GM12878 (cell line): ENCODE data around the gene DRD1. TPM values are rescaled to one million over a fixed set of nuclear protein-coding genes. Genes with fewer than 3 reads are reported as not detected.

Source experiments
- ATAC-seq: fragments of 200-7000 bp; cut with Tn5 transposase; 3 replicates; pipeline ENCODE4 v1.9.1; 2020; ENCODE audit warnings: mild to moderate bottlenecking, moderate library complexity
- BruUV-seq: library from RNA; stranded (reverse); fragments of 400-500 nt; replicated peaks from 2 replicates; lab custom pipeline; 2021; lab: Mats Ljungman, UMichigan
- CTCF ChIA-PET: fragments of 300-600 bp; sonication (Branson Sonifier 250); formaldehyde crosslinking; extraction: SDS; loops from one replicate; lab custom pipeline; 2021; ENCODE audit warnings: inconsistent platforms; lab: Yijun Ruan, JAX
- POLR2A ChIA-PET: fragments of 350-600 bp; formaldehyde crosslinking; extraction: SDS; loops from one replicate; lab custom pipeline; 2021; ENCODE audit warnings: inconsistent platforms; lab: Charles Lee
- RAD21 ChIA-PET: fragments of 300-600 bp; sonication (Branson Sonifier 250); formaldehyde crosslinking; loops from one replicate; lab custom pipeline; 2023; ENCODE audit warnings: antibody characterized with exemption; ENCODE audit not compliant: unreplicated experiment; lab: Charles Lee
- SMC1A ChIA-PET: fragments of 300-600 bp; sonication (Branson Sonifier 250); formaldehyde crosslinking; loops from one replicate; lab custom pipeline; 2023; ENCODE audit not compliant: unreplicated experiment, uncharacterized antibody; lab: Charles Lee
- DNase-seq: peaks from one replicate; pipeline ENCODE4 v3.0.0-alpha.2; 2011; ENCODE audit warnings: low read depth, low spot score
- FAIRE-seq: peaks from 3 replicates; lab custom pipeline; 2011; peaks lifted over from hg19 to GRCh38; lab: Jason Lieb, UNC
- H2AFZ ChIP-seq: 2 replicates; pipeline ENCODE4 v1.6.0; 2011; ENCODE audit warnings: low read depth, low read length, control low read depth; ENCODE audit not compliant: control insufficient read depth
- H3K27ac ChIP-seq: 2 replicates; pipeline ENCODE4 v1.5.1; 2011; ENCODE audit warnings: control low read depth; ENCODE audit not compliant: control insufficient read depth, insufficient read depth
- H3K27me3 ChIP-seq, 2 experiments: replicated peaks in 1 of 2; 2 replicates each; pipeline versions ENCODE4 v1.6.0 to v1.6.1; 2011; ENCODE audit warnings: low read length in 1 of 2; ENCODE audit not compliant: control insufficient read depth in 2 of 2, insufficient read depth in 2 of 2
- H3K36me3 ChIP-seq, 2 experiments: 2 replicates each; pipeline ENCODE4 v1.5.1; 2011; ENCODE audit warnings: low read length in 1 of 2; ENCODE audit not compliant: control insufficient read depth in 2 of 2, insufficient read depth in 2 of 2
- H3K4me1 ChIP-seq: 2 replicates; pipeline ENCODE4 v1.6.1; 2011; ENCODE audit warnings: mild to moderate bottlenecking, low read length, moderate library complexity, mixed read lengths; ENCODE audit not compliant: control insufficient read depth, insufficient read depth
- H3K4me2 ChIP-seq: 2 replicates; pipeline ENCODE4 v1.6.0; 2011; ENCODE audit warnings: control low read depth; ENCODE audit not compliant: control insufficient read depth, insufficient read depth
- H3K4me3 ChIP-seq: fragments of 200-600 bp; sonication (generic); 2 replicates; pipeline ENCODE4 v1.5.1; 2016
- H3K79me2 ChIP-seq: 2 replicates; pipeline ENCODE4 v1.6.0; 2011; ENCODE audit warnings: low read length; ENCODE audit not compliant: control insufficient read depth, insufficient read depth
- H3K9ac ChIP-seq: 2 replicates; pipeline ENCODE4 v1.8.0; 2011; ENCODE audit warnings: low read length, control low read depth, mixed read lengths; ENCODE audit not compliant: control insufficient read depth, insufficient read depth
- H3K9me3 ChIP-seq: replicated peaks from 3 replicates; pipeline ENCODE4 v1.5.1; 2011; ENCODE audit warnings: mild to moderate bottlenecking, low read length; ENCODE audit not compliant: control insufficient read depth, insufficient read depth
- H4K20me1 ChIP-seq: 2 replicates; pipeline ENCODE4 v1.6.0; 2011; ENCODE audit not compliant: control insufficient read depth, insufficient read depth
- ASH2L ChIP-seq: fragments of 300-600, 200-600 bp; sonication (generic); IDR thresholded peaks from 2 replicates; pipeline ENCODE4 v1.6.1; 2017; ENCODE audit warnings: low read depth, mild to moderate bottlenecking, borderline replicate concordance
- BRCA1 ChIP-seq: IDR thresholded peaks from 2 replicates; pipeline ENCODE4 v1.6.1; 2011; ENCODE audit warnings: low read depth, low read length, improper control_type of control experiment
- GABPA ChIP-seq: IDR thresholded peaks from 2 replicates; pipeline ENCODE4 v1.6.1; 2014; ENCODE audit warnings: antibody characterized with exemption, low read depth, mild to moderate bottlenecking, inconsistent platforms
- GATAD2B ChIP-seq: fragments of 450-650 bp; conservative IDR thresholded peaks from 2 replicates; pipeline ENCODE4 v1.6.1; 2017; ENCODE audit warnings: low read depth, mild to moderate bottlenecking, moderate library complexity
- NFIC ChIP-seq: IDR thresholded peaks from 2 replicates; pipeline ENCODE4 v1.6.1; 2012; ENCODE audit warnings: low read depth, mild to moderate bottlenecking, inconsistent platforms, low read length, moderate library complexity
- NFXL1 ChIP-seq: fragments of 450-650 bp; IDR thresholded peaks from 2 replicates; pipeline ENCODE4 v1.6.1; 2017; ENCODE audit warnings: antibody characterized with exemption, mild to moderate bottlenecking, borderline replicate concordance
- NFYB ChIP-seq: IDR thresholded peaks from 2 replicates; pipeline ENCODE4 v1.6.1; 2011; ENCODE audit warnings: low read depth, mild to moderate bottlenecking, low read length, improper control_type of control experiment, moderate library complexity; ENCODE audit not compliant: insufficient read depth
- POU2F2 ChIP-seq: IDR thresholded peaks from 3 replicates; pipeline ENCODE4 v1.6.1; 2011; ENCODE audit warnings: low read depth, mild to moderate bottlenecking, low read length, borderline replicate concordance
- RAD51 ChIP-seq: fragments of 450-650 bp; IDR thresholded peaks from 2 replicates; pipeline ENCODE4 v1.6.1; 2016; ENCODE audit warnings: moderate library complexity, mild to moderate bottlenecking, inconsistent platforms
- SMAD5 ChIP-seq: IDR thresholded peaks from 2 replicates; pipeline ENCODE4 v1.6.1; 2016; ENCODE audit warnings: antibody characterized with exemption, low read depth
- SREBF2 ChIP-seq: IDR thresholded peaks from 2 replicates; pipeline ENCODE4 v1.6.1; 2012; ENCODE audit warnings: mild to moderate bottlenecking, low read length
- TCF12 ChIP-seq: IDR thresholded peaks from 2 replicates; pipeline ENCODE4 v1.6.1; 2011; ENCODE audit warnings: low read depth, mild to moderate bottlenecking, low read length
- TCF7 ChIP-seq: IDR thresholded peaks from 2 replicates; pipeline ENCODE4 v1.6.1; 2014; ENCODE audit warnings: antibody characterized with exemption, borderline replicate concordance
- ZNF622 ChIP-seq: fragments of 450-650 bp; IDR thresholded peaks from 2 replicates; pipeline ENCODE4 v1.6.1; 2017; ENCODE audit warnings: mild to moderate bottlenecking, inconsistent platforms
- WGBS: methylation state at CpG from one replicate; pipeline ENCODE4 v1.1.6; 2016; ENCODE audit warnings: low lambda C conversion rate; ENCODE audit not compliant: insufficient replicate concordance, insufficient coverage; ENCODE audit errors: missing lambda C conversion rate; 5-methylcytosine and 5-hydroxymethylcytosine counted together
- in situ Hi-C: fragments of 300-500 bp; cut with MboI; formaldehyde crosslinking; loops from 9 replicates; pipeline ENCODE4 v1.14.3; 2018; ENCODE audit warnings: mixed read lengths
- intact Hi-C: fragments of 100-400 bp; cut with micrococcal nuclease; formaldehyde crosslinking; loops from one replicate; pipeline ENCODE4 v1.14.2; 2022; ENCODE audit not compliant: unreplicated experiment
- polyA plus RNA-seq, 11 experiments: library from polyadenylated mRNA; depleted of rRNA in 4 of 11; unstranded in 6 of 11; stranded (reverse) in 5 of 11; fragments of >200 nt; fragmentation: Nextera tagmentation in 4 of 11; fragmentation: Illumina TruSeq in 1 of 11; extraction: Ambion mirVana in 4 of 11; extraction: Trizol in 1 of 11; gene quantifications; 1 replicate in 1 of 11; 2 replicates in 10 of 11; pipeline versions ENCODE4 v1.2.1 to v1.2.3, GENCODE V29; 2011 to 2016; ENCODE audit warnings: inconsistent platforms in 2 of 11, missing spikeins in 2 of 11, low read depth in 1 of 11
- total RNA-seq, 4 experiments: library from RNA; depleted of rRNA in 3 of 4; stranded (reverse); fragments of >200 nt in 3 of 4; fragmentation: Illumina TruSeq in 1 of 4; extraction: Trizol in 1 of 4; gene quantifications; 2 replicates each; pipeline versions ENCODE4 v1.2.1 to v1.2.3, GENCODE V29; 2013 to 2021
- TF ChIP-seq, protein P1 (sequence below): fragments of 450-650 bp; IDR thresholded peaks from 2 replicates; pipeline ENCODE4 v1.6.1; 2017; ENCODE audit warnings: mild to moderate bottlenecking, low read depth, inconsistent platforms; ENCODE audit not compliant: poor library complexity, severe bottlenecking
- TF ChIP-seq, protein P2 (sequence below): fragments of 450-650 bp; formaldehyde crosslinking; IDR thresholded peaks from 2 replicates; pipeline ENCODE4 v1.4.0; 2020; ENCODE audit warnings: mild to moderate bottlenecking, moderate library complexity

The DRD1 gene
- total and polyA plus RNA-seq, 10 of the 15 experiments (the other 5 are each of a cell fraction or from before 2014, with no cell fraction given) = not detected

DNA sequence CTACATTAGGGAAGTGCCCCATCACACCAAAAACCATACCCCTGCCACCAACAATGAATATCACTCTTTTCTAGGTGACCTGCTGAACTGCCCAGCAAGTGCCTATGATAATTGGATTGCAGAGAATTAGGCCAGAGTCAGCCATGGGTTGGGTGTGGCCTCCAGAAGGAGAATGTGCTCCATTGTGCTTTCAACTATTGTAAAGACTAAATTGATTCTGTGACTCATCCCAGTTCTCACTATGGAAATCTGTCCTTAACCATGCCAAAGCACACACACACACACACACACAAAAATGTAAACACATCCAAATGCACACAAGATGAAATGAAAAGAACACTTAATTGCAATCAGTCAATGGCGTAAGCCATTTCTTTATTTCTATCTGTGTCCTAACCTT, 25.7 kb downstream of the DRD1 start:
- in situ Hi-C loops = no loop called here
- no peaks in the 10 kb centered on the region for H3K9me3 ChIP-seq
- no peak overlapping the region for H2AFZ ChIP-seq
- ATAC-seq (no peak), DNase-seq (no peak), FAIRE-seq (no peak)
- H3K79me2 ChIP-seq = no peaks in the 10 kb centered on the region
- intact Hi-C loops = no loop called here
- H3K27ac ChIP-seq = no peak overlapping the region
- H3K9ac ChIP-seq = no peak overlapping the region
- TF ChIP-seq TCF12 (no peak), NFIC (no peak), ZNF622 (no peak), GATAD2B (no peak), POU2F2 (no peak), SMAD5 (no peak), NFYB (no peak), TCF7 (no peak), RAD51 (no peak), GABPA (no peak), BRCA1 (no peak), SREBF2 (no peak), NFXL1 (no peak), ASH2L (no peak)
- TF ChIP-seq, protein P1, sequence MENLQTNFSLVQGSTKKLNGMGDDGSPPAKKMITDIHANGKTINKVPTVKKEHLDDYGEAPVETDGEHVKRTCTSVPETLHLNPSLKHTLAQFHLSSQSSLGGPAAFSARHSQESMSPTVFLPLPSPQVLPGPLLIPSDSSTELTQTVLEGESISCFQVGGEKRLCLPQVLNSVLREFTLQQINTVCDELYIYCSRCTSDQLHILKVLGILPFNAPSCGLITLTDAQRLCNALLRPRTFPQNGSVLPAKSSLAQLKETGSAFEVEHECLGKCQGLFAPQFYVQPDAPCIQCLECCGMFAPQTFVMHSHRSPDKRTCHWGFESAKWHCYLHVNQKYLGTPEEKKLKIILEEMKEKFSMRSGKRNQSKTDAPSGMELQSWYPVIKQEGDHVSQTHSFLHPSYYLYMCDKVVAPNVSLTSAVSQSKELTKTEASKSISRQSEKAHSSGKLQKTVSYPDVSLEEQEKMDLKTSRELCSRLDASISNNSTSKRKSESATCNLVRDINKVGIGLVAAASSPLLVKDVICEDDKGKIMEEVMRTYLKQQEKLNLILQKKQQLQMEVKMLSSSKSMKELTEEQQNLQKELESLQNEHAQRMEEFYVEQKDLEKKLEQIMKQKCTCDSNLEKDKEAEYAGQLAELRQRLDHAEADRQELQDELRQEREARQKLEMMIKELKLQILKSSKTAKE = no peak
- TF ChIP-seq, protein P2, sequence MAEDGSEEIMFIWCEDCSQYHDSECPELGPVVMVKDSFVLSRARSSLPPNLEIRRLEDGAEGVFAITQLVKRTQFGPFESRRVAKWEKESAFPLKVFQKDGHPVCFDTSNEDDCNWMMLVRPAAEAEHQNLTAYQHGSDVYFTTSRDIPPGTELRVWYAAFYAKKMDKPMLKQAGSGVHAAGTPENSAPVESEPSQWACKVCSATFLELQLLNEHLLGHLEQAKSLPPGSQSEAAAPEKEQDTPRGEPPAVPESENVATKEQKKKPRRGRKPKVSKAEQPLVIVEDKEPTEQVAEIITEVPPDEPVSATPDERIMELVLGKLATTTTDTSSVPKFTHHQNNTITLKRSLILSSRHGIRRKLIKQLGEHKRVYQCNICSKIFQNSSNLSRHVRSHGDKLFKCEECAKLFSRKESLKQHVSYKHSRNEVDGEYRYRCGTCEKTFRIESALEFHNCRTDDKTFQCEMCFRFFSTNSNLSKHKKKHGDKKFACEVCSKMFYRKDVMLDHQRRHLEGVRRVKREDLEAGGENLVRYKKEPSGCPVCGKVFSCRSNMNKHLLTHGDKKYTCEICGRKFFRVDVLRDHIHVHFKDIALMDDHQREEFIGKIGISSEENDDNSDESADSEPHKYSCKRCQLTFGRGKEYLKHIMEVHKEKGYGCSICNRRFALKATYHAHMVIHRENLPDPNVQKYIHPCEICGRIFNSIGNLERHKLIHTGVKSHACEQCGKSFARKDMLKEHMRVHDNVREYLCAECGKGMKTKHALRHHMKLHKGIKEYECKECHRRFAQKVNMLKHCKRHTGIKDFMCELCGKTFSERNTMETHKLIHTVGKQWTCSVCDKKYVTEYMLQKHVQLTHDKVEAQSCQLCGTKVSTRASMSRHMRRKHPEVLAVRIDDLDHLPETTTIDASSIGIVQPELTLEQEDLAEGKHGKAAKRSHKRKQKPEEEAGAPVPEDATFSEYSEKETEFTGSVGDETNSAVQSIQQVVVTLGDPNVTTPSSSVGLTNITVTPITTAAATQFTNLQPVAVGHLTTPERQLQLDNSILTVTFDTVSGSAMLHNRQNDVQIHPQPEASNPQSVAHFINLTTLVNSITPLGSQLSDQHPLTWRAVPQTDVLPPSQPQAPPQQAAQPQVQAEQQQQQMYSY (CRISPR knock-in tag) = no peak
- H3K4me3 ChIP-seq = no peak overlapping the region
- POLR2A ChIA-PET = no interaction called here
- no peak overlapping the region for H3K4me2 ChIP-seq
- H3K36me3 ChIP-seq = no peaks in the 10 kb centered on the region
- no TSS peak for BruUV-seq
- H3K27me3 ChIP-seq = no peaks in the 10 kb centered on the region; a peak in 1 of 4 replicates
- RAD21 ChIA-PET = no interaction called here
- no peaks in the 10 kb centered on the region for H3K4me1 ChIP-seq
- CTCF ChIA-PET = interaction anchor here (1.4 kb wide), 1 partner anchor 46 kb away, joined by 3 read pairs; no protein-coding TSS in a partner anchor
- no peaks in the 10 kb centered on the region for H4K20me1 ChIP-seq
- SMC1A ChIA-PET = no interaction called here
- WGBS = 50% methylated on average over 1 of the region's 1 CpG
